K562 (cell line): ENCODE measurements around the gene GALNT16. TPM values are rescaled to one million over a fixed set of nuclear protein-coding genes. Genes with fewer than 3 reads are reported as not detected.
A peak's percentile ranks its signal among the peaks of the same experiment; 100 is the strongest.

ENCODE experiments used
- ATAC-seq: fragments of 200-7000 bp; cut with Tn5 transposase; 3 replicates; pipeline ENCODE4 v1.9.1; 2020; ENCODE audit warnings: moderate library complexity
- BruUV-seq: library from RNA; stranded (reverse); fragments of 400-500 nt; replicated peaks from 2 replicates; lab custom pipeline; 2021; lab: Mats Ljungman, UMichigan
- CTCF ChIA-PET: fragments of 300-600 bp; formaldehyde crosslinking; extraction: SDS; loops from one replicate; lab custom pipeline; 2021; ENCODE audit warnings: low intra/inter-chr PET ratio; lab: Yijun Ruan, JAX
- POLR2A ChIA-PET: fragments of 300-600, 350-650 bp; sonication (Branson Sonifier 250); formaldehyde crosslinking; extraction: SDS; loops from one replicate; lab custom pipeline; 2021; ENCODE audit warnings: antibody characterized with exemption, inconsistent platforms; lab: Yijun Ruan, JAX
- DNase-seq, 4 experiments: peaks; one replicate each; pipeline versions ENCODE4 v3.0.0 to v3.0.0-alpha.2; 2011 to 2018; ENCODE audit warnings: low spot score in 3 of 4, mixed read lengths in 3 of 4; ENCODE audit errors: extremely low read depth in 1 of 4
- FAIRE-seq: peaks from 2 replicates; lab custom pipeline; 2011; peaks lifted over from hg19 to GRCh38; lab: Jason Lieb, UNC
- H2AFZ ChIP-seq: 2 replicates; pipeline ENCODE4 v1.6.0; 2011; ENCODE audit warnings: low read depth, low read length, control low read depth, inconsistent platforms
- H3K27ac ChIP-seq: fragments of 200-600 bp; 3 replicates; pipeline ENCODE4 v1.8.0; 2011; ENCODE audit warnings: low read depth, mild to moderate bottlenecking, control low read depth, inconsistent platforms, low read length, moderate library complexity, mixed read lengths; ENCODE audit errors: extremely low read depth
- H3K27me3 ChIP-seq, 2 experiments: fragments of 300-600 bp in 1 of 2; 2 replicates in 1 of 2; 3 replicates in 1 of 2; pipeline versions ENCODE4 v1.6.0 to v1.8.0; 2011; ENCODE audit warnings: inconsistent platforms in 2 of 2, low read length in 2 of 2, mild to moderate bottlenecking in 1 of 2, mixed read lengths in 1 of 2, moderate library complexity in 1 of 2; ENCODE audit not compliant: control insufficient read depth in 2 of 2, insufficient read depth in 2 of 2
- H3K36me3 ChIP-seq: fragments of 300-600 bp; 3 replicates; pipeline ENCODE4 v1.8.0; 2011; ENCODE audit warnings: mild to moderate bottlenecking, low read length, inconsistent platforms; ENCODE audit not compliant: control insufficient read depth, insufficient read depth
- H3K4me1 ChIP-seq, 2 experiments: fragments of 200-600 bp in 1 of 2; replicated peaks in 1 of 2; 2 replicates in 1 of 2; 3 replicates in 1 of 2; pipeline versions ENCODE4 v1.5.1 to v1.8.0; 2011; ENCODE audit warnings: inconsistent platforms in 2 of 2, low read length in 2 of 2, mild to moderate bottlenecking in 1 of 2, mixed read lengths in 1 of 2, moderate library complexity in 1 of 2; ENCODE audit not compliant: control insufficient read depth in 2 of 2, insufficient read depth in 2 of 2
- H3K4me2 ChIP-seq: 2 replicates; pipeline ENCODE4 v1.6.1; 2011; ENCODE audit warnings: low read length, control low read depth, inconsistent platforms, mixed read lengths; ENCODE audit not compliant: insufficient read depth
- H3K4me3 ChIP-seq: fragments of 200-600 bp; sonication (generic), shearing (Covaris generic); 2 replicates; pipeline ENCODE4 v1.5.1; 2016; ENCODE audit warnings: control low read depth, inconsistent platforms
- H3K79me2 ChIP-seq: fragments of 200-600 bp; 3 replicates; pipeline ENCODE4 v1.8.0; 2011; ENCODE audit warnings: low read length, inconsistent platforms; ENCODE audit not compliant: control insufficient read depth, insufficient read depth
- H3K9ac ChIP-seq, 2 experiments: 2 replicates each; pipeline versions ENCODE4 v1.6.0 to v1.6.1; 2011; ENCODE audit warnings: low read depth in 2 of 2, low read length in 2 of 2, control low read depth in 1 of 2, inconsistent platforms in 1 of 2, mild to moderate bottlenecking in 1 of 2, mixed read lengths in 1 of 2; ENCODE audit not compliant: insufficient read depth in 1 of 2
- H3K9me1 ChIP-seq: one replicate; pipeline ENCODE4 v1.6.0; 2011; ENCODE audit warnings: inconsistent platforms, mild to moderate bottlenecking, low read length, moderate library complexity; ENCODE audit not compliant: control insufficient read depth, insufficient read depth
- H3K9me3 ChIP-seq: replicated peaks from 2 replicates; pipeline ENCODE4 v1.5.1; 2011; ENCODE audit warnings: low read depth, low read length, inconsistent platforms; ENCODE audit not compliant: control insufficient read depth, insufficient read depth
- H4K20me1 ChIP-seq: replicated peaks from 2 replicates; pipeline ENCODE4 v1.6.1; 2011; ENCODE audit warnings: low read length, inconsistent platforms, mixed read lengths; ENCODE audit not compliant: control insufficient read depth, insufficient read depth
- RAD21 ChIP-seq, 2 experiments: fragments of 250-450 bp in 1 of 2; fragments of 450-650 bp in 1 of 2; sonication (Bioruptor Pico) in 1 of 2; formaldehyde crosslinking in 1 of 2; IDR thresholded peaks in 1 of 2; conservative IDR thresholded peaks in 1 of 2; 2 replicates each; pipeline versions ENCODE4 v1.4.0 to v1.8.0; 2020 to 2022; ENCODE audit warnings: mild to moderate bottlenecking in 2 of 2, moderate library complexity in 1 of 2
- SPI1 ChIP-seq: IDR thresholded peaks from 2 replicates; pipeline ENCODE4 v1.6.1; 2011; ENCODE audit warnings: low read depth, low read length, control low read depth, borderline replicate concordance
- WGBS: fragments of 100-300 bp; shearing (Covaris generic); methylation state at CpG from one replicate; pipeline ENCODE4 v1.1.6; 2016; ENCODE audit warnings: low coverage, mixed read lengths; ENCODE audit not compliant: insufficient coverage; ENCODE audit errors: missing lambda C conversion rate; 5-methylcytosine and 5-hydroxymethylcytosine counted together
- in situ Hi-C: fragments of 300-500 bp; cut with MboI; formaldehyde crosslinking; loops from 4 replicates; pipeline ENCODE4 v1.15.0; 2018; ENCODE audit warnings: inconsistent platforms, mixed read lengths
- intact Hi-C: fragments of 100-400 bp; cut with micrococcal nuclease; formaldehyde crosslinking; loops from 2 replicates; pipeline ENCODE4 v1.14.2; 2022
- polyA plus RNA-seq, 8 experiments: library from polyadenylated mRNA; depleted of rRNA in 4 of 8; stranded (reverse) in 5 of 8; unstranded in 3 of 8; fragments of >200 nt; fragmentation: Nextera tagmentation in 2 of 8; fragmentation: Illumina TruSeq in 1 of 8; extraction: Ambion mirVana in 2 of 8; extraction: Trizol in 1 of 8; gene quantifications; 2 replicates each; pipeline versions ENCODE4 v1.2.1 to v1.2.3, GENCODE V29; 2011 to 2014; ENCODE audit warnings: inconsistent platforms in 1 of 8, missing spikeins in 1 of 8
- total RNA-seq, 7 experiments: library from RNA; depleted of rRNA in 6 of 7; stranded (reverse); fragments of >200 nt in 6 of 7; fragmentation: Illumina TruSeq in 2 of 7; extraction: Trizol in 2 of 7; gene quantifications; 2 replicates each; pipeline versions ENCODE4 v1.2.1 to v1.2.3, GENCODE V29; 2011 to 2021; ENCODE audit warnings: low replicate concordance in 1 of 7
- TF ChIP-seq, protein P1 (sequence below), 3 experiments: IDR thresholded peaks in 2 of 3; conservative IDR thresholded peaks in 1 of 3; 2 replicates each; pipeline ENCODE4 v1.5.1; 2011 to 2012; ENCODE audit warnings: low read length in 3 of 3, mild to moderate bottlenecking in 3 of 3, control low read depth in 2 of 3, improper control_type of control experiment in 1 of 3, inconsistent platforms in 1 of 3, low read depth in 1 of 3, mixed read lengths in 1 of 3, moderate library complexity in 1 of 3; ENCODE audit not compliant: insufficient read depth in 2 of 3
- TF ChIP-seq, protein P2 (sequence below): sonication (generic); formaldehyde crosslinking; IDR thresholded peaks from 2 replicates; pipeline ENCODE4 v1.8.1; 2023; ENCODE audit warnings: mild to moderate bottlenecking, missing genetic modification reagents
- TF ChIP-seq, protein P3 (sequence below): fragments of 250-450 bp; sonication (Bioruptor Pico); IDR thresholded peaks from 2 replicates; pipeline ENCODE4 v1.5.0; 2021
- TF ChIP-seq, protein P4 (sequence below), 2 experiments: fragments of 450-650 bp; formaldehyde crosslinking in 1 of 2; IDR thresholded peaks; 2 replicates each; pipeline versions ENCODE4 v1.4.0 to v1.6.1; 2014 to 2020; ENCODE audit warnings: mild to moderate bottlenecking in 2 of 2, borderline replicate concordance in 1 of 2, low read depth in 1 of 2

Gene GALNT16
- total and polyA plus RNA-seq, 9 of the 15 experiments (the other 6 are each of a cell fraction or from before 2014, with no cell fraction given) = not detected

DNA sequence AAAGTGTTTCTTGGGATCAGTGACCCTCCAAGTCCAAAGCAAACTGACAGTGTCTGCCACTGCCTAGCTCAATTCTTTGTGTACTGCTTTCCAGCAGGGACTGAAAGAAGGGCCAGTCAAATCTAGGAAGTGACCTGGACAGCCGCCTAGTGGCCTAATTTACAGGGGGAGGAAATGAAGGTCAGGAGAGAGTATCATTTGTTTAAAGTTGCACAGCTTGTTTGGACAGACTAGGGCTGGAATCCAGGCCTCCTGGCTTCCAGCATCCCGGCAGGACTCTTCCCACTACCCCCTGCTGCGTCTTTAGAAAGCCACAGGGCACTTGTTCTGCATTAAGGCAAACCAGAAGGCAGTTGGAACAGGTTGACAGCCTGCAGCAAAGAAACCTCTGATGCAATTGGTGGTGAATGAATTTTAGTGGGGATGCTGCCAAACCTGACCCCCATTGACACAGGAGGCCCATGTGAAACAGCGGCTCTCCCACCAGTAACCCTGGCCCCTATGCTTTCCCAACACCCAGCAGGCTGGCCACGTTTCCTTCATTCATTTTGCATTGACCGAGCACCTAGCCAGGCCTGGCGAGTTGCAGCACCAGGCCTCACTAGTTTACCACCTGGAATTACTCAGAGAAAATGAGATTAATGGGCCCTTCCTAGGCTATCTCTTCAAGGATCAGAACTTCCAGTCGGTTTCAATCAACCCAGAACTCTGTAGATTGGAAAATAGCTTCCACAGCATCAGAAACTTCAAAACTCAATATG, 28.2 kb downstream of the GALNT16 start:
- no TSS peak for BruUV-seq
- WGBS = 7% methylated on average over 7 of the region's 8 CpGs
- TF ChIP-seq RAD21 (CRISPR knock-in tag; conservative IDR thresholded peaks at IDR 0.05 in 1 of 2, IDR thresholded peaks at IDR 0.05 in 1 of 2) (peak in 1 of 2 experiments; percentile 15; a peak in 1 of 4 replicates), SPI1 (0 out of 2 replicates have a peak, but pooled peaks have one; percentile 7)
- TF ChIP-seq, protein P1, sequence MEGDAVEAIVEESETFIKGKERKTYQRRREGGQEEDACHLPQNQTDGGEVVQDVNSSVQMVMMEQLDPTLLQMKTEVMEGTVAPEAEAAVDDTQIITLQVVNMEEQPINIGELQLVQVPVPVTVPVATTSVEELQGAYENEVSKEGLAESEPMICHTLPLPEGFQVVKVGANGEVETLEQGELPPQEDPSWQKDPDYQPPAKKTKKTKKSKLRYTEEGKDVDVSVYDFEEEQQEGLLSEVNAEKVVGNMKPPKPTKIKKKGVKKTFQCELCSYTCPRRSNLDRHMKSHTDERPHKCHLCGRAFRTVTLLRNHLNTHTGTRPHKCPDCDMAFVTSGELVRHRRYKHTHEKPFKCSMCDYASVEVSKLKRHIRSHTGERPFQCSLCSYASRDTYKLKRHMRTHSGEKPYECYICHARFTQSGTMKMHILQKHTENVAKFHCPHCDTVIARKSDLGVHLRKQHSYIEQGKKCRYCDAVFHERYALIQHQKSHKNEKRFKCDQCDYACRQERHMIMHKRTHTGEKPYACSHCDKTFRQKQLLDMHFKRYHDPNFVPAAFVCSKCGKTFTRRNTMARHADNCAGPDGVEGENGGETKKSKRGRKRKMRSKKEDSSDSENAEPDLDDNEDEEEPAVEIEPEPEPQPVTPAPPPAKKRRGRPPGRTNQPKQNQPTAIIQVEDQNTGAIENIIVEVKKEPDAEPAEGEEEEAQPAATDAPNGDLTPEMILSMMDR (IDR thresholded peaks at IDR 0.05 in 2 of 3, conservative IDR thresholded peaks at IDR 0.05 in 1 of 3; ENCODE audit: insufficient read depth in 2 of 3, low read depth in 1 of 3, low read length in 3 of 3) = peak; percentile 27 to 39 (median 39); a peak in 4 of 6 replicates
- TF ChIP-seq, protein P2, sequence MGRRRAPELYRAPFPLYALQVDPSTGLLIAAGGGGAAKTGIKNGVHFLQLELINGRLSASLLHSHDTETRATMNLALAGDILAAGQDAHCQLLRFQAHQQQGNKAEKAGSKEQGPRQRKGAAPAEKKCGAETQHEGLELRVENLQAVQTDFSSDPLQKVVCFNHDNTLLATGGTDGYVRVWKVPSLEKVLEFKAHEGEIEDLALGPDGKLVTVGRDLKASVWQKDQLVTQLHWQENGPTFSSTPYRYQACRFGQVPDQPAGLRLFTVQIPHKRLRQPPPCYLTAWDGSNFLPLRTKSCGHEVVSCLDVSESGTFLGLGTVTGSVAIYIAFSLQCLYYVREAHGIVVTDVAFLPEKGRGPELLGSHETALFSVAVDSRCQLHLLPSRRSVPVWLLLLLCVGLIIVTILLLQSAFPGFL = no peak
- TF ChIP-seq, protein P3, sequence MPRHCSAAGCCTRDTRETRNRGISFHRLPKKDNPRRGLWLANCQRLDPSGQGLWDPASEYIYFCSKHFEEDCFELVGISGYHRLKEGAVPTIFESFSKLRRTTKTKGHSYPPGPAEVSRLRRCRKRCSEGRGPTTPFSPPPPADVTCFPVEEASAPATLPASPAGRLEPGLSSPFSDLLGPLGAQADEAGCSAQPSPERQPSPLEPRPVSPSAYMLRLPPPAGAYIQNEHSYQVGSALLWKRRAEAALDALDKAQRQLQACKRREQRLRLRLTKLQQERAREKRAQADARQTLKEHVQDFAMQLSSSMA (CRISPR knock-in tag) = no peak
- TF ChIP-seq, protein P4, sequence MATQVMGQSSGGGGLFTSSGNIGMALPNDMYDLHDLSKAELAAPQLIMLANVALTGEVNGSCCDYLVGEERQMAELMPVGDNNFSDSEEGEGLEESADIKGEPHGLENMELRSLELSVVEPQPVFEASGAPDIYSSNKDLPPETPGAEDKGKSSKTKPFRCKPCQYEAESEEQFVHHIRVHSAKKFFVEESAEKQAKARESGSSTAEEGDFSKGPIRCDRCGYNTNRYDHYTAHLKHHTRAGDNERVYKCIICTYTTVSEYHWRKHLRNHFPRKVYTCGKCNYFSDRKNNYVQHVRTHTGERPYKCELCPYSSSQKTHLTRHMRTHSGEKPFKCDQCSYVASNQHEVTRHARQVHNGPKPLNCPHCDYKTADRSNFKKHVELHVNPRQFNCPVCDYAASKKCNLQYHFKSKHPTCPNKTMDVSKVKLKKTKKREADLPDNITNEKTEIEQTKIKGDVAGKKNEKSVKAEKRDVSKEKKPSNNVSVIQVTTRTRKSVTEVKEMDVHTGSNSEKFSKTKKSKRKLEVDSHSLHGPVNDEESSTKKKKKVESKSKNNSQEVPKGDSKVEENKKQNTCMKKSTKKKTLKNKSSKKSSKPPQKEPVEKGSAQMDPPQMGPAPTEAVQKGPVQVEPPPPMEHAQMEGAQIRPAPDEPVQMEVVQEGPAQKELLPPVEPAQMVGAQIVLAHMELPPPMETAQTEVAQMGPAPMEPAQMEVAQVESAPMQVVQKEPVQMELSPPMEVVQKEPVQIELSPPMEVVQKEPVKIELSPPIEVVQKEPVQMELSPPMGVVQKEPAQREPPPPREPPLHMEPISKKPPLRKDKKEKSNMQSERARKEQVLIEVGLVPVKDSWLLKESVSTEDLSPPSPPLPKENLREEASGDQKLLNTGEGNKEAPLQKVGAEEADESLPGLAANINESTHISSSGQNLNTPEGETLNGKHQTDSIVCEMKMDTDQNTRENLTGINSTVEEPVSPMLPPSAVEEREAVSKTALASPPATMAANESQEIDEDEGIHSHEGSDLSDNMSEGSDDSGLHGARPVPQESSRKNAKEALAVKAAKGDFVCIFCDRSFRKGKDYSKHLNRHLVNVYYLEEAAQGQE (IDR thresholded peaks at IDR 0.05; ENCODE audit: borderline replicate concordance) = 0 out of 2 replicates have a peak, but pooled peaks have one; percentile 8
- TF ChIP-seq, protein P4 (CRISPR knock-in tag; IDR thresholded peaks at IDR 0.05; ENCODE audit: low read depth) = no peak
- Histone ChIP-seq H3K9ac (no peak overlapping the region), H3K4me2 (no peak overlapping the region), H4K20me1 (no peaks in the 10 kb centered on the region), H3K79me2 (no peaks in the 10 kb centered on the region), H2AFZ (no peak overlapping the region), H3K4me1 (no peaks in the 10 kb centered on the region), H3K9me1 (no peaks in the 10 kb centered on the region), H3K27me3 (peaks cover 3 to 46% of the 10 kb centered on the region in 2 experiments; a peak in 3 of 5 replicates), H3K36me3 (no peaks in the 10 kb centered on the region), H3K9me3 (no peaks in the 10 kb centered on the region), H3K27ac (no peak overlapping the region), H3K4me3 (no peak overlapping the region)
- no peak for FAIRE-seq
- peak; percentile 68 for ATAC-seq
- in situ Hi-C loops (no loop called here), intact Hi-C loops (no loop called here)
- ChIA-PET POLR2A (no interaction called here), CTCF (no interaction called here)
- peak in 2 of 4 experiments; percentile 16 to 23 for DNase-seq
